Liver (tissue), 9 donors: ENCODE measurements around the gene CDKN2B-AS1. TPM values are rescaled to one million over a fixed set of nuclear protein-coding genes. Genes with fewer than 3 reads are reported as not detected.

Source experiments
- DNase-seq: peaks from one replicate; pipeline ENCODE4 v3.0.0-alpha.2; 2017; ENCODE audit warnings: low spot score
- H3K27ac ChIP-seq, 2 donors: one replicate each; pipeline ENCODE4 v1.7.0; 2013; ENCODE audit warnings: inconsistent platforms in 2 of 2, low read length in 2 of 2, control low read depth in 1 of 2, low read depth in 1 of 2, mild to moderate bottlenecking in 1 of 2
- H3K27me3 ChIP-seq, 4 donors: one replicate each; pipeline versions ENCODE4 v1.6.1 to v1.7.0; 2013; ENCODE audit warnings: low read length in 3 of 4, inconsistent platforms in 1 of 4, mild to moderate bottlenecking in 1 of 4, moderate library complexity in 1 of 4; ENCODE audit not compliant: control insufficient read depth in 4 of 4, insufficient read depth in 4 of 4
- H3K36me3 ChIP-seq, 4 donors: one replicate each; pipeline versions ENCODE4 v1.6.1 to v1.7.0; 2013; ENCODE audit warnings: low read length in 3 of 4, mild to moderate bottlenecking in 3 of 4, low read depth in 1 of 4, moderate library complexity in 1 of 4; ENCODE audit not compliant: control insufficient read depth in 4 of 4, insufficient read depth in 3 of 4
- H3K4me1 ChIP-seq, 4 donors: one replicate each; pipeline versions ENCODE4 v1.6.1 to v1.7.0; 2013; ENCODE audit warnings: low read length in 3 of 4, mild to moderate bottlenecking in 3 of 4, moderate library complexity in 1 of 4; ENCODE audit not compliant: control insufficient read depth in 4 of 4, insufficient read depth in 4 of 4
- H3K4me3 ChIP-seq, 3 donors: one replicate each; pipeline versions ENCODE4 v1.6.1 to v1.7.0; 2013; ENCODE audit warnings: low read length in 3 of 3, control low read depth in 1 of 3, low read depth in 1 of 3, mild to moderate bottlenecking in 1 of 3
- H3K9ac ChIP-seq, 2 donors: one replicate each; pipeline ENCODE4 v1.7.0; 2013; ENCODE audit warnings: low read length in 2 of 2, mild to moderate bottlenecking in 2 of 2, moderate library complexity in 2 of 2, control low read depth in 1 of 2, low read depth in 1 of 2
- H3K9me3 ChIP-seq, 4 donors: one replicate each; pipeline versions ENCODE4 v1.6.1 to v1.7.0; 2013; ENCODE audit warnings: low read length in 3 of 4; ENCODE audit not compliant: control insufficient read depth in 4 of 4
- ATF3 ChIP-seq: IDR thresholded peaks from 2 replicates; pipeline ENCODE4 v1.6.1; 2016; ENCODE audit warnings: antibody characterized with exemption
- CTCF ChIP-seq: fragments of 150-350 bp; IDR thresholded peaks from 2 replicates; pipeline ENCODE4 v1.5.1; 2017; ENCODE audit warnings: improper control_type of control experiment, low read depth, low read length; ENCODE audit not compliant: missing input control
- EGR1 ChIP-seq, 2 donors: IDR thresholded peaks; 2 replicates each; pipeline ENCODE4 v1.6.1; 2016 to 2018; ENCODE audit warnings: antibody characterized with exemption in 2 of 2, low read depth in 2 of 2
- FOXA1 ChIP-seq: IDR thresholded peaks from 2 replicates; pipeline ENCODE4 v1.6.1; 2016; ENCODE audit warnings: antibody characterized with exemption
- FOXA2 ChIP-seq: IDR thresholded peaks from 2 replicates; pipeline ENCODE4 v1.6.1; 2016; ENCODE audit warnings: antibody characterized with exemption
- GABPA ChIP-seq, 2 donors: IDR thresholded peaks in 1 of 2; conservative IDR thresholded peaks in 1 of 2; 2 replicates each; pipeline ENCODE4 v1.6.1; 2016; ENCODE audit warnings: antibody characterized with exemption in 2 of 2, mild to moderate bottlenecking in 1 of 2, moderate library complexity in 1 of 2
- HNF4A ChIP-seq, 2 donors: conservative IDR thresholded peaks; 2 replicates each; pipeline ENCODE4 v1.6.1; 2016; ENCODE audit warnings: antibody characterized with exemption in 2 of 2, mild to moderate bottlenecking in 2 of 2
- HNF4G ChIP-seq: IDR thresholded peaks from 2 replicates; pipeline ENCODE4 v1.6.1; 2016; ENCODE audit warnings: antibody characterized with exemption
- JUND ChIP-seq, 2 donors: IDR thresholded peaks; 2 replicates each; pipeline ENCODE4 v1.6.1; 2016; ENCODE audit warnings: antibody characterized with exemption in 2 of 2
- MAX ChIP-seq: IDR thresholded peaks from 2 replicates; pipeline ENCODE4 v1.6.1; 2016; ENCODE audit warnings: antibody characterized with exemption
- RAD21 ChIP-seq, 2 donors: IDR thresholded peaks; 2 replicates each; pipeline ENCODE4 v1.6.1; 2016; ENCODE audit warnings: antibody characterized with exemption in 2 of 2, mild to moderate bottlenecking in 2 of 2
- REST ChIP-seq: IDR thresholded peaks from 2 replicates; pipeline ENCODE4 v1.6.1; 2016; ENCODE audit warnings: antibody characterized with exemption, mild to moderate bottlenecking
- RXRA ChIP-seq, 2 donors: IDR thresholded peaks; 2 replicates each; pipeline ENCODE4 v1.6.1; 2017 to 2018; ENCODE audit warnings: antibody characterized with exemption in 2 of 2, mild to moderate bottlenecking in 1 of 2
- SP1 ChIP-seq: IDR thresholded peaks from 2 replicates; pipeline ENCODE4 v1.6.1; 2018; ENCODE audit warnings: antibody characterized with exemption, mild to moderate bottlenecking
- TAF1 ChIP-seq: conservative IDR thresholded peaks from 2 replicates; pipeline ENCODE4 v1.6.1; 2016; ENCODE audit warnings: antibody characterized with exemption, mild to moderate bottlenecking
- YY1 ChIP-seq: IDR thresholded peaks from 2 replicates; pipeline ENCODE4 v1.6.1; 2016; ENCODE audit warnings: antibody characterized with exemption, mild to moderate bottlenecking
- ZBTB33 ChIP-seq: IDR thresholded peaks from 2 replicates; pipeline ENCODE4 v1.6.1; 2016; ENCODE audit warnings: antibody characterized with exemption
- WGBS: extraction: QIAGEN DNeasy Blood & Tissue Kit; methylation state at CpG from one replicate; pipeline ENCODE4 v1.1.7; 2013; 5-methylcytosine and 5-hydroxymethylcytosine counted together
- polyA plus RNA-seq, 2 donors: library from polyadenylated mRNA; stranded (reverse) in 1 of 2; unstranded in 1 of 2; fragments of 200-250 nt in 1 of 2; fragments of >200 nt in 1 of 2; fragmentation: Nextera tagmentation in 1 of 2; extraction: Ambion mirVana in 1 of 2; gene quantifications; one replicate each; pipeline versions ENCODE4 v1.2.1 to v1.2.3, GENCODE V29; 2013 to 2015
- total RNA-seq, 2 donors: library from RNA; depleted of rRNA; stranded (reverse); fragments of >200 nt; gene quantifications; one replicate each; pipeline ENCODE4 v1.2.3, GENCODE V29; 2014
- donor health status: healthy.
- donor health status: healthy.
- donor health status: healthy.
- donor health status: healthy.
- donor health status: healthy.

Gene CDKN2B-AS1
- total and polyA plus RNA-seq, 4 donors: 0.08 to 0.42 TPM; not detected in 2

GRCh38 chr9:22035591-22036011 lies 41.0 kb downstream of the CDKN2B-AS1 start:
- peaks cover 0 to 3% (median 0%) of the 10 kb centered on the region in 4 donors for H3K4me1 ChIP-seq
- H3K9ac ChIP-seq: no peak overlapping the region
- WGBS: 70% methylated on average over 2 of the region's 2 CpGs
- no peak overlapping the region for H3K4me3 ChIP-seq
- no peak overlapping the region for H3K27ac ChIP-seq
- H3K9me3 ChIP-seq: no peaks in the 10 kb centered on the region
- DNase-seq: no peak
- no peak for TF ChIP-seq TAF1
- no peak for TF ChIP-seq HNF4A (conservative IDR thresholded peaks at IDR 0.05)
- no peak for TF ChIP-seq FOXA2
- TF ChIP-seq EGR1 (IDR thresholded peaks at IDR 0.05; ENCODE audit: low read depth in 2 of 2): no peak
- TF ChIP-seq HNF4G: no peak
- TF ChIP-seq ATF3: no peak
- no peak for TF ChIP-seq FOXA1
- no peak for TF ChIP-seq GABPA (IDR thresholded peaks at IDR 0.05 in 1 of 2, conservative IDR thresholded peaks at IDR 0.05 in 1 of 2)
- no peaks in the 10 kb centered on the region for H3K36me3 ChIP-seq
- no peaks in the 10 kb centered on the region for H3K27me3 ChIP-seq

- WGBS: 74% methylated on average over 4 of the region's 4 CpGs
- Histone ChIP-seq H3K4me3 (no peak overlapping the region), H3K27me3 (no peaks in the 10 kb centered on the region), H3K27ac (no peak overlapping the region), H3K36me3 (no peaks in the 10 kb centered on the region), H3K9ac (no peak overlapping the region), H3K4me1 (peaks cover 0 to 3% (median 0%) of the 10 kb centered on the region in 4 donors), H3K9me3 (no peaks in the 10 kb centered on the region)
- TF ChIP-seq HNF4G: no peak
- no peak for TF ChIP-seq CTCF
- no peak for TF ChIP-seq SP1
- no peak for TF ChIP-seq REST
- no peak for TF ChIP-seq FOXA1
- no peak for TF ChIP-seq TAF1
- TF ChIP-seq FOXA2: no peak
- TF ChIP-seq GABPA (IDR thresholded peaks at IDR 0.05 in 1 of 2, conservative IDR thresholded peaks at IDR 0.05 in 1 of 2): no peak
- no peak for TF ChIP-seq YY1
- no peak for TF ChIP-seq ZBTB33
- no peak for TF ChIP-seq MAX
- no peak for TF ChIP-seq EGR1 (IDR thresholded peaks at IDR 0.05; ENCODE audit: low read depth in 2 of 2)
- TF ChIP-seq JUND (IDR thresholded peaks at IDR 0.05): no peak
- no peak for TF ChIP-seq RAD21 (IDR thresholded peaks at IDR 0.05)
- no peak for TF ChIP-seq RXRA (IDR thresholded peaks at IDR 0.05)
- TF ChIP-seq HNF4A (conservative IDR thresholded peaks at IDR 0.05): no peak
- no peak for DNase-seq
Observed at GRCh38 chr9:22036866-22037626, 42.5 kb downstream of the CDKN2B-AS1 start.
